ENCODE measurements around the gene IRF6. TPM values are rescaled to one million over a fixed set of nuclear protein-coding genes. Genes with fewer than 3 reads are reported as not detected.

IRF6 gene
- total RNA-seq, 1 experiment from 2014 or later, result 17.2 TPM

DNA sequence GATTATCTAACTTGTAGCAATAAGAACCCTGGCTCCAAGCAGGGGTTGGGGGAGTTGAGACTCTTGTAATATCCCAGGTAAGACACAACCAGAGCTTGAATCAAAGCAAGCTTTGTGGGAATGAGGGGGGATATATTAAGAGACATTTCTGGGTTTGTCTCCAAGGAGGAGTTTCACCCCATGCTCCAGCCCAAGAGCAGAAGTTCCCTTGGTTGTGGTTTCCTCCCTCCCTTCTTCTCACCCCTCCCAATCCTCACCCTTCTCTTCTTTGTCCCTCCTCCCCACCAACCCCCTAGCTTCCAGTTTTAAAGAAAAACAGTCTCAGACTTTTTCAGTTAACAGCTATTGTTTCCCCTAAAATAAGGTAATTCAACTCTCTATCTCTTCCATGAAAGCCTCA lies 38.2 kb downstream of the IRF6 start:
- ChIA-PET POLR2A (no interaction called here), CTCF (no interaction called here)
- Mint-ChIP-seq H3K27ac (no peak overlapping the region), H3K4me1 (peaks cover 10% of the 10 kb centered on the region), H3K36me3 (no peaks in the 10 kb centered on the region), H3K4me3 (no peak overlapping the region), H3K9me3 (no peaks in the 10 kb centered on the region), H3K27me3 (ENCODE audit: low read depth) (peaks cover 5% of the 10 kb centered on the region; the same call in 1 of the 2 replicates)
- DNase-seq (ENCODE audit: low spot score) (no peak), ATAC-seq (no peak)
- TF ChIP-seq NR2C2 (CRISPR knock-in tag; IDR thresholded peaks at IDR 0.05) (no peak), ZNF423 (CRISPR knock-in tag; IDR thresholded peaks at IDR 0.05) (no peak), NFE2L1 (CRISPR knock-in tag; IDR thresholded peaks at IDR 0.05) (no peak), GTF2I (CRISPR knock-in tag; conservative IDR thresholded peaks at IDR 0.05) (no peak), ZNF416 (CRISPR knock-in tag; IDR thresholded peaks at IDR 0.05) (no peak), ETV6 (CRISPR knock-in tag; IDR thresholded peaks at IDR 0.05) (no peak), MYBL2 (CRISPR knock-in tag; IDR thresholded peaks at IDR 0.05) (no peak), ZNF232 (CRISPR knock-in tag; IDR thresholded peaks at IDR 0.05) (no peak), TCF7 (CRISPR knock-in tag; IDR thresholded peaks at IDR 0.05; ENCODE audit: low read depth) (no peak), ZNF317 (CRISPR knock-in tag; IDR thresholded peaks at IDR 0.05; ENCODE audit: borderline replicate concordance, low read depth) (no peak)
- TF ChIP-seq, protein P1, sequence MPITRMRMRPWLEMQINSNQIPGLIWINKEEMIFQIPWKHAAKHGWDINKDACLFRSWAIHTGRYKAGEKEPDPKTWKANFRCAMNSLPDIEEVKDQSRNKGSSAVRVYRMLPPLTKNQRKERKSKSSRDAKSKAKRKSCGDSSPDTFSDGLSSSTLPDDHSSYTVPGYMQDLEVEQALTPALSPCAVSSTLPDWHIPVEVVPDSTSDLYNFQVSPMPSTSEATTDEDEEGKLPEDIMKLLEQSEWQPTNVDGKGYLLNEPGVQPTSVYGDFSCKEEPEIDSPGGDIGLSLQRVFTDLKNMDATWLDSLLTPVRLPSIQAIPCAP (CRISPR knock-in tag; IDR thresholded peaks at IDR 0.05), result no peak
- TF ChIP-seq, protein P2, sequence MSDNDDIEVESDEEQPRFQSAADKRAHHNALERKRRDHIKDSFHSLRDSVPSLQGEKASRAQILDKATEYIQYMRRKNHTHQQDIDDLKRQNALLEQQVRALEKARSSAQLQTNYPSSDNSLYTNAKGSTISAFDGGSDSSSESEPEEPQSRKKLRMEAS (CRISPR knock-in tag; IDR thresholded peaks at IDR 0.05), result no peak
- TF ChIP-seq, protein P3, sequence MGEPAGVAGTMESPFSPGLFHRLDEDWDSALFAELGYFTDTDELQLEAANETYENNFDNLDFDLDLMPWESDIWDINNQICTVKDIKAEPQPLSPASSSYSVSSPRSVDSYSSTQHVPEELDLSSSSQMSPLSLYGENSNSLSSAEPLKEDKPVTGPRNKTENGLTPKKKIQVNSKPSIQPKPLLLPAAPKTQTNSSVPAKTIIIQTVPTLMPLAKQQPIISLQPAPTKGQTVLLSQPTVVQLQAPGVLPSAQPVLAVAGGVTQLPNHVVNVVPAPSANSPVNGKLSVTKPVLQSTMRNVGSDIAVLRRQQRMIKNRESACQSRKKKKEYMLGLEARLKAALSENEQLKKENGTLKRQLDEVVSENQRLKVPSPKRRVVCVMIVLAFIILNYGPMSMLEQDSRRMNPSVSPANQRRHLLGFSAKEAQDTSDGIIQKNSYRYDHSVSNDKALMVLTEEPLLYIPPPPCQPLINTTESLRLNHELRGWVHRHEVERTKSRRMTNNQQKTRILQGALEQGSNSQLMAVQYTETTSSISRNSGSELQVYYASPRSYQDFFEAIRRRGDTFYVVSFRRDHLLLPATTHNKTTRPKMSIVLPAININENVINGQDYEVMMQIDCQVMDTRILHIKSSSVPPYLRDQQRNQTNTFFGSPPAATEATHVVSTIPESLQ (CRISPR knock-in tag; IDR thresholded peaks at IDR 0.05), result no peak
- TF ChIP-seq, protein P4, sequence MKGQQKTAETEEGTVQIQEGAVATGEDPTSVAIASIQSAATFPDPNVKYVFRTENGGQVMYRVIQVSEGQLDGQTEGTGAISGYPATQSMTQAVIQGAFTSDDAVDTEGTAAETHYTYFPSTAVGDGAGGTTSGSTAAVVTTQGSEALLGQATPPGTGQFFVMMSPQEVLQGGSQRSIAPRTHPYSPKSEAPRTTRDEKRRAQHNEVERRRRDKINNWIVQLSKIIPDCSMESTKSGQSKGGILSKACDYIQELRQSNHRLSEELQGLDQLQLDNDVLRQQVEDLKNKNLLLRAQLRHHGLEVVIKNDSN (CRISPR knock-in tag; IDR thresholded peaks at IDR 0.05), result no peak

DNA sequence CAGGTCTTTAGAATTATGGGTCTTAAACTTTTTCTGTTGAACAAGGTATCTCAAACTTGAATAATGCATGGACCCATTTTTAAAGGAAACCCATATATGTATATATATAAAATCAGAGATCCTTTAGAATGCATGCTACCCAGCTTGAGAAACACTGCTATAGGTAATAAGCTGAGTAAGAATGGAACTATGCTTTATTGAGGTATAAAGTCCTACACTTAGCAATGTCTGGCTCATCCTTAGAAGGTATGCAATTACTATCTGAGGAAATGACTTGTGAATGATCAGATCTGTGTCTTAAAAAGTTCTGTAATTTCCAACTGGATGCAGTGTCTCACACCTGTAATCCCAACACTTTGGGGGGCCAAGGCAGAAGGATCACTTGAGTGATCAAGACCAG lies 38.8 kb downstream of the IRF6 start:
- CTCF ChIA-PET, result no interaction called here
- H3K27ac Mint-ChIP-seq, result no peak overlapping the region
- TF ChIP-seq, protein P5, sequence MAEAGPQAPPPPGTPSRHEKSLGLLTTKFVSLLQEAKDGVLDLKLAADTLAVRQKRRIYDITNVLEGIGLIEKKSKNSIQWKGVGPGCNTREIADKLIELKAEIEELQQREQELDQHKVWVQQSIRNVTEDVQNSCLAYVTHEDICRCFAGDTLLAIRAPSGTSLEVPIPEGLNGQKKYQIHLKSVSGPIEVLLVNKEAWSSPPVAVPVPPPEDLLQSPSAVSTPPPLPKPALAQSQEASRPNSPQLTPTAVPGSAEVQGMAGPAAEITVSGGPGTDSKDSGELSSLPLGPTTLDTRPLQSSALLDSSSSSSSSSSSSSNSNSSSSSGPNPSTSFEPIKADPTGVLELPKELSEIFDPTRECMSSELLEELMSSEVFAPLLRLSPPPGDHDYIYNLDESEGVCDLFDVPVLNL (CRISPR knock-in tag; IDR thresholded peaks at IDR 0.05; ENCODE audit: borderline replicate concordance, low read depth), result no peak
- TF ChIP-seq, protein P1 (CRISPR knock-in tag; IDR thresholded peaks at IDR 0.05), result no peak
- TF ChIP-seq TEAD4 (CRISPR knock-in tag; IDR thresholded peaks at IDR 0.05) (no peak), ZNF671 (CRISPR knock-in tag; IDR thresholded peaks at IDR 0.05) (no peak)
- TF ChIP-seq, protein P6, sequence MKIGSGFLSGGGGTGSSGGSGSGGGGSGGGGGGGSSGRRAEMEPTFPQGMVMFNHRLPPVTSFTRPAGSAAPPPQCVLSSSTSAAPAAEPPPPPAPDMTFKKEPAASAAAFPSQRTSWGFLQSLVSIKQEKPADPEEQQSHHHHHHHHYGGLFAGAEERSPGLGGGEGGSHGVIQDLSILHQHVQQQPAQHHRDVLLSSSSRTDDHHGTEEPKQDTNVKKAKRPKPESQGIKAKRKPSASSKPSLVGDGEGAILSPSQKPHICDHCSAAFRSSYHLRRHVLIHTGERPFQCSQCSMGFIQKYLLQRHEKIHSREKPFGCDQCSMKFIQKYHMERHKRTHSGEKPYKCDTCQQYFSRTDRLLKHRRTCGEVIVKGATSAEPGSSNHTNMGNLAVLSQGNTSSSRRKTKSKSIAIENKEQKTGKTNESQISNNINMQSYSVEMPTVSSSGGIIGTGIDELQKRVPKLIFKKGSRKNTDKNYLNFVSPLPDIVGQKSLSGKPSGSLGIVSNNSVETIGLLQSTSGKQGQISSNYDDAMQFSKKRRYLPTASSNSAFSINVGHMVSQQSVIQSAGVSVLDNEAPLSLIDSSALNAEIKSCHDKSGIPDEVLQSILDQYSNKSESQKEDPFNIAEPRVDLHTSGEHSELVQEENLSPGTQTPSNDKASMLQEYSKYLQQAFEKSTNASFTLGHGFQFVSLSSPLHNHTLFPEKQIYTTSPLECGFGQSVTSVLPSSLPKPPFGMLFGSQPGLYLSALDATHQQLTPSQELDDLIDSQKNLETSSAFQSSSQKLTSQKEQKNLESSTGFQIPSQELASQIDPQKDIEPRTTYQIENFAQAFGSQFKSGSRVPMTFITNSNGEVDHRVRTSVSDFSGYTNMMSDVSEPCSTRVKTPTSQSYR (CRISPR knock-in tag; IDR thresholded peaks at IDR 0.05), result no peak

More for the DNA sequence above, 38.8 kb downstream of the IRF6 start:
- Mint-ChIP-seq H3K4me1 (peaks cover 10% of the 10 kb centered on the region), H3K36me3 (no peaks in the 10 kb centered on the region), H3K4me3 (no peak overlapping the region), H3K9me3 (no peaks in the 10 kb centered on the region), H3K27me3 (ENCODE audit: low read depth) (peaks cover 5% of the 10 kb centered on the region; the same call in 1 of the 2 replicates)
- DNase-seq (ENCODE audit: low spot score) (no peak), ATAC-seq (no peak)
- POLR2A ChIA-PET, result no interaction called here
